ENCODE measurements around the gene CDK12.
A peak's percentile ranks its signal among the peaks of the same experiment; 100 is the strongest.

The CDK12 gene

DNA sequence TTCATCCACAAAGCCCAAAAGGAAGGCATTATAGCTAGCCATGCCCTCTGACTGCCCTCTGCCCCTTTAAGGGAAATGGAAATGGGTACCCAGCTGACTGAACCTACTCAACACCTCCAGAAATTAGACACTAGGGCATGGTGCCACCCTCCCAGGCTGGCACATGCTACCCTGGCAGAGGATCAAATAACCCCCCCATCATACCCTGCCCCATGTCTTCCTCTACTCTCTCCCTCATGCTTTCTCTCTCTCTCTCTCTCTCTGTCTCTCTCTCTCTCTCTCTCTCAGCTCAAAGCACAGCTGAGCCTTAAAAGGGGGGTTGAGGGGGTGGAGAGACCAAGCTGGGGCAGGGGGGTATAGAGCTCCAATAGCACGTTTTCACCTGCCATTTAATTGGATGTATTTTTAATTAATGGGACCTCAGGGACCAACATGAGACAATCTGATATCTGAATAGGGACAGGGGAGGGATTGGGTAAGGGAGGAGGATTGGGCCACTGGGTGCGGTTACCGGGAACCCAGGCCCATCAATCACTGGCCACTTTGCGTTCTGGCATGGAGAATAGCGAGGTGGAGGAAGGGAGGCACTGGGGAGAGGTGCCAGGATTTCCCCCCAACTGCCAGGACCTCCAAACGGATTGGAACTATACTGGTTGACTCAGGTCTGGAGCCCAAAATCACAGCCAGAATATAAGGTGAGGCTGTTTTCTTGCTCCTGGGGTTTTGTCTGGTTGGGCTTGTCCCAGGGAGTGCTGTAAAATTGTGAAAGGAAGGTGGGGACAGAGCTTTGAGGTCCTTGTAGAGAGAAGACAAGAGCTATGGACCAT lies 88.7 kb downstream of the CDK12 start:
- DNase-seq = peak; percentile 52

DNA sequence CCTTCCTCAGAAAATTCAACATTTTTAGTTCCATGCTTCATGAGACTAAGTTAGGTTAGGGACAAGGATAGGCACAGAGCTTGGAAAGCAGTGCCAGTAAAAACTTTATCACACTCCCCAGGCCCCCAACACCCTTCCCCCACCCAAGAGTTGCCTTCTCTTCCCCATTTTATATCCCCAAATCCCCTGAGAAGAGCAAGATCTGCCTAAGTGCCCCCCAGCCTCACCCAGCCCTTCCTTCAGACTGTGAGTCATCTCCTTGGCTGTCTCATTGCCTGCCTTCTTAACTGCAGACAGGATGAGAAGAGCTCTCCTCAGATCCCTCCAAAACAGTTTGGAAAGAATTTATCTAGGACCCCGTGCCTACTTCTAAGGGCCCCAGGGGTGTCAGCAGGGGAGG lies 90.6 kb downstream of the CDK12 start:
- DNase-seq = no peak

DNA sequence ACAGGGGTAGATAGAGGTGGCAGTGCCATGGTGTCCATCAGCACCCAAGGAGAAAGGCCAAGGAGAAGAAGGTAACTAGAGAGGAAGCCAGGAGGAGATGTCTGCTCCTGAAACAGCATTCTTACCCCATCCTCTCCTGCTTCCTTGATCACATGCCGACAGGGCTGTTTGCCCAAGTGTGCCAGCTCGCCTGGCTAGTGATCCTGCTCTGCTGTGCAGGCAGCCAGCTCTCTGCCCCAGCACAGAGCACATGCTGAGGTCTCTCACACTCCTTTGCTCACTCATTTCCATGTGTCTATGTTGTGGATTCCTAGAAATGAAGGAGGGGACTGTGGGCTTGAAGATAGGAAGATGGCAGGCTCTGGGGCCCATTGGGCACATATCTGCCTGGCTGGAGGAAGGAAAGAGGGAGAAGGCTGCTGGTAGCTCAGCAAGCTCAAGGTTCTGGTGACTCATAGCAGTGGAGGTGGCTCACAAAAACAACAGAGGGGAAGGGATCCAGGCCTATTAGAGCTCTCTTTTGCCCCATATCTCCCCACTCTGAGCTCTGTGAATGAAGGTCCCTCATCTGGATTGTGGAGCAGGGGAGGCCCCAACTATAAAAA lies 92.2 kb downstream of the CDK12 start:
- DNase-seq = no peak

DNA sequence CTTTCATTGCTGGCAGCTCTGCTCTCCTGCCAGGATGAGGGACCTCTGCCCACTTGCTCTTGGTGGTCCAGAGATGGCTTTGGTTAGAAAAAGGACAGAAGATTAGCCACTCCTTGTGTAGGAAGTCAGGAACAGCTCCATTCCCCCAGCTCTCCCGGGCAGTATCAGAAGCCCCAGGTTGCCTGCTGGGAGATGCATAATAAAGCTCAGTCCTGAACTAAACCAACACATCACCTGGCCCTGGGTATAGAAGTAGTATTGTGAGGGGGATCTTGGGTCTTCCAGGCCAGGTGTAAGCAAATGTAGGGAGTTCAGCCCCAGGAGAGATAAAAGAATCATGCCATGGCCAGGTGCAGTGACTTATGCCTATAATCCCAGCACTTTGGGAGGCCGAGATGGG lies 94.1 kb downstream of the CDK12 start:
- DNase-seq = no peak

DNA sequence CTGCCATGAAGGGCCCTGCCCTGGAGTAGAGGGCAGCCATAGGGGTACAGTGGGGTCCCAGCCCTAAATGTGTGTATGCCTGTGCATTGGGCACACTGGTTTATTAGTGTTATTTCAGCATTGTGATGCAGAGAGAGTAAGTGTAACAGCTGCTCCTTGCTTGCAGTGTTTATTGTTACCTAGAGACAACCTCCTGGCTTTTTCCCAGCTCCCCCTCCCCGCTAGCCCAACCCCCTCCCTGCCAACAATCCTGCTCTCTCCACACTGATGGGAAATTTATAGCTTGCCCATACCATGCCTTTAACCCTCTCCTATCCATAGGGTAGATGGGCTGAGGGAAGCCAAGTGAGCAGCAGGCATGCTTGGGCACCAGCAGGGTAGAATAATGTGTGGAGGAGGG lies 95.1 kb downstream of the CDK12 start:
- peak; percentile 73 for DNase-seq

DNA sequence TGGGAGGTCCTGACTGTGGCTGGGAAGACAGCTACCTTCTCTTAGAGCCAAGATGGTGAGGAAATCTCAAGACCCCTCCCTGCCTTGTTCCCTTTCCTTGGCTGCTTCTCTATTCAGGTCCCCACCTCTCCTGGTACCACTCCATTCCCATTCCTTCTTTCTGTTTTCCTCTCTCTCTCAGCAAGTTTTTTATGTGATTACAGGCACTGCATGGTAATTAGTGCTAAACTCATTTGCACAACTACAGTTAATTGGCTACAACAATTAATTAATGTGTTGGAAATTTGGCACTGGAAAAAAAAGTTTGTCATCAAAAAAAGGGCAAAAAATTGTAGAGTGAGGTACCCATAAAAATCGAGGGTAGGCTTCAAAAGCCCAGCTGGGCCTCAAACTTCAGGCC lies 101.1 kb downstream of the CDK12 start:
- DNase-seq = no peak

DNA sequence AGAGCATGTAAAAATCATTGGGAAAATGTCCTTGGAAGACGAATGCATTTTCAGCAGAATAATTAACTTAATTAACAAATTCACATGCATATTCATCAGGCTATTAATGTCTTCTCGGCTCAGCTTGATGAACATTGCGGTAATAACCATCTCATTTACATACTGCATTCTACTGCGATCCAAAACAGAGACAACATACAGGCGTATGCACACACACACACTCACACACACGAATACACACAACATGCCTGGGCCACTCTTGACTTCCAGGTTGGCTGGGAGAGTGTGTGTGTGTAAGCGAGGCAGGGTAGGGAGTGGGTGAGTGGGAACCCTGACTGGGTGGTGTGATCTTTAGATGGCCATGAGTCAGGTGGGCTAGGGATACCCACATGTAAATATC lies 101.7 kb downstream of the CDK12 start:
- peak; percentile 48 for DNase-seq

DNA sequence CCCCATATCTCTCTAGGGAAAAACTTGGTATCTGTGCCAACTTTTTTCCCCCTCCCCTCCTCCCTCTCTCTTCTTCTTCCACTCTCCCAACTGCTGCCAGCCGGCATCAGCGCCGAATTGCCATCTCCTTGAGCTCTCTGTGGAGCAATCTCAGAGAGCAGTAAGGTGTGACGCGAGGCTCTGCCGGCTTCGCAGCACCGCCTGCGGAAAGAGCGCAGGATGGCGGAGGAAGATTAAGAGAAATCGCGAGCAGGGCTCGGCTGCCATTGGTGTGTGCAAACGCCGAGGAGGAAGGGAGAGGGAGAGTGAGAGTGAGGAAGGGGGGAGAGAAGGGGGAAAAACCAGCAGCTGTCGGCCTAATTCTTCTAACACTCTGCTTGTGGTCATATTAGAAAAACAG lies 102.2 kb downstream of the CDK12 start:
- DNase-seq = peak; percentile 84

DNA sequence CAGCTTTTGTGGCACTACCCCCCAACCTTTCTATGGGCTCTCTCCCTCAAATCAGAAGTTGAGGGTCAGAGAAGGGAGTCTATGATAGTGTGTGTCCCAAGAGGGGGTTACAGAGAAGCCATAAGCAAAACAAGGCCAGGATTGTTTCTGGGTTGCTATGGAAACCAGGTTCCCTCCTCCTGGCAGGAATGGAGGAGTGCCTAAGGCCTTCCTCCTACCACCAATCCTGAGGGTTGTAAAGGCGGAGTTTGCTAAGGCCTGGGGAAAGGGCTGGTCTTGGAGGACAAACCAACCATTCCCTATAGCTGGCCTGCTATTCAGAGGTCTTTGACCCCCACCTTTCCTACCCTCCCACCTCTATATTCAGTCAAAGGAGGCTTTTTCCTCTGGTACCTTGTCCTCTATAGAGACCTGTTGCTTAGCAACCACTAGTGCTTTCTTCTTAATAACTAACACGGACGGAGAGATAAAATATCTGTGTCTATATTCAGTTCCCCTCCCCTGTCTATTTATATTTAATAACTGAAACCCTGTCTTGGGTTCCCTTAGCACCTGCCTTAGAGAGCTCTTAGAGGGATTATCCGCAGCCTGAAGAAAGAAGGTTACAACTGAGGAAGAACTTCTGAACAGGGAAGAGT lies 103.0 kb downstream of the CDK12 start:
- peak; percentile 77 for DNase-seq

DNA sequence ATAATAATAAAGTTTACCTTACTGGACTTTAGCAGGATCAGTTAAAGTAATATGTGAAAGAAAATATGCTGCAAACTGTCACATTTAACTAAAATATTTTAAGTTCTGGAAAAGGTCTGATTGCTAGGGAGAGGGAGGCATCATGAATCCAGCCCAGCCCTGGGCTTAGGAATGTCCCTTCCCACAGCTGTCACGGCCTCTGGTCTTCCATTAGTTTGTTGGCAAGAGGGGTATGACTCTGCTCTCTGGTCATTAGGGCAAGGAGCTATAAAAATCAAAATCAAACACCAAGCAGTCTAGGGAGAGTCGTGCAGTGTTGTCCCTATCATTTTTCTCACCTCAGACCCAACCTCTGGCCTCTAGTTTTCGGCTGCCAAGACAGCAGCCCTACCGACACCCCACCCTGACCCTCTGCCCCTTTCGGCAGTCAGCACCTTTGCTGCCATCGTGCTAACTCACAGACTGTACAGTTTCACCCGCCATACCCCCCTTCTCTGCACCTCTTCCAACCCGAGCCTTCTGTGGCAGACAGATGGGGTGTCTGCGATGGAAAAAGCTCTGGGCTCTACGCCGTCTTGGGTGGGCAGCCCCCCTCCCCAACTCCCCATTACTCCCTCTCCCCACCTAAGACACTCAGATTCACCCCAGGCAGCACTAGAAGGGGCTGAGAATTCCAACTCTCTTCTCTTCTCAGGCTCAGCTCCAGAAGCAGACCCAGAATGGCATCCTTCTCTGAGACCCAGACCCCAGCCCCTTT lies 105.0 kb downstream of the CDK12 start:
- peak; percentile 24 for DNase-seq

DNA sequence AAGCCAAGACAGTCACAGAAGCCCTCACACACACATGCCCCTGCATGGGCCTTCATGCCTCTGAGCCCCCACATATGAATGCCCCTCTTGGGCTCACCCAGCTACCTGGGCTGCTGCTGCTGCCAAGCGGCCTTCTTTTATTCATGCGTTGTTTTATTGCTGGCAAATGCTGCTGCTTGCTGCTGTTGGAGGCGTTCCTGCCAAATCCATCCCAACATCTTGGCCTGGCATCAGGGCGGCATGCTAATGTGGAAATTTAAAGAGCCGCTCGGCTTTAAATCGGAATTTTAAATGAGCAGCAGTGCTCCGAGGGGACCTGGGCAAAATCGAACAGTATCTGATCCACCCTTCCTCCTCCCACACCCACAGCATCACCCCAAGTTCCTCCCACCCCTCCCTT lies 107.4 kb downstream of the CDK12 start:
- DNase-seq = no peak

DNA sequence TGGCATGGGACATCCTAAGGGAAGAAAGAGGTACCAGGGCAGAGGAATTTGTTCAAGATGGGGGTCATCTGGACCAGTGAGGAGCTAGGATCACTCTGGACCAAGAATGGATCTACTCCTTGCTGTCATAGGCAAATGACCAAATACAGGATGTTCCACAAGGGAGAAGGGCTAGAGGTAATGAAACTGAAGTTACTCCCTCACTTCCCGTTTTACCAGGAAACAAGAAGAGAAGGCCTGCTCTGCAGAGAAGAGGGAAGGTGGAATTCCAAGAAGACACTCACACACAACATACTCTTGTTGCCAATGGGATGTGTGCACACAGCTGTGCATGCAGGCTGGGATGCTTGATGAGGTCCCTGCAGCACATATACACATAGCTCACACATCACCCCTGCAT lies 107.8 kb downstream of the CDK12 start:
- DNase-seq = no peak

DNA sequence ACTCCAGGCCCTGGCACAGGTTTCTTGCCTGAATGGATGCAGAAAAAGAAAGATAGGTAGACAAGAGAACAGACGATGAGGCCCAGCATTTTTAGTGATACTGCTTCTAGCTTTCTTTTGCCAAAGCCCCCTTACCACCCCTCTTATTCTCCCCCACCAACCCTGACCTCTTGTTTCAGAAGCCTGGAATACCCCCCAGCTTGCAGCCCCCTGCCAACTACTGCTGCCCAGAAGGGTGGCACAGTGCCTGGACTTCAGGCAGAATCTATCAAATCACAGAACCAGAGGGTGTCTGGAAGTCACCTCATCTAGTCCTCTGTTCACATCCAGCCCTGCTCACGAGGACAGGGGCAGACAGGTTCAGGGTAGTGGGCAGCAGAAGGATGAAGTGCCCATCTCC lies 110.8 kb downstream of the CDK12 start:
- no peak for DNase-seq

DNA sequence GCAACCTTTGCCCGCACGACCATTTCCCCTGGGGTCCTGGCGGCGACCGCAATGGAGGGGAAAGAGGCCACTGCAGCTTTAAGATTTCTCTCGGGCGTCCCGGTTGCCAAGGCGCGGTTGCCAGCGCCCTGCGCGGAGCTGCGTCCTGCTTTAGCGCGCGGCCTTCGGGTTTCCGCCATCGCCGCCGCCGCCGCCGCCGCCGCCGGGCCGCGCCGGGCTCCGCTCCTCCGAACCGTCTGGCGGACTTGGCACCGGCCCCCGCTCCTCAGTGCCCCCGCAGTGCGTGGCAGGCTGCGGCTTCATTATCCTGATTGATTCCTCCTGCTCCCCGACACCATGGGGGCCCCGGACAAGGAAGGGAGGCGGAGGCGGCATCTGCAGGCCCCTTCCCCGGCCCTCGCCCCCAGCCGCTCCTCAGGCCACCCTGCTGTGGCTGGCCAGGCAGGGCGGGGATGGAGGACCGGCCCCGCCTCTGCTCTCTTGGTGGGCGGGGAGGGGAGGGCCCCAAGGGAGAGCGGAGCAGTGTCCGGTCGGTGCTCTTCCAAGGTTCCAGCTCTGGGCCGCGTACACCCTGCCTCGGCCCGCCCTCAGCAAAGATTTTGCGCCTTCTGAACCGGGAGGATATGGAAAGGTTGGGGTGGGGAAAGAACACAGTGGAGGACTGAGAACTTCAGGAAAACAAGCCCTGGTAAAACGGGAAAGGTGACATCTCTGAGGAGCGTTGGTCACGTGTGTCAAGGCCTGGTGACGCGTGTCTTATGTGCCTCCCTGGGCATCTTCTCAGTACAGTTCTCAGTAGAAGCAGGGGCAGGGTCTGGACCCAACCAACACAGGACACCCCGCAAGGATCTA lies 112.4 kb downstream of the CDK12 start:
- DNase-seq = peak; percentile 34

DNA sequence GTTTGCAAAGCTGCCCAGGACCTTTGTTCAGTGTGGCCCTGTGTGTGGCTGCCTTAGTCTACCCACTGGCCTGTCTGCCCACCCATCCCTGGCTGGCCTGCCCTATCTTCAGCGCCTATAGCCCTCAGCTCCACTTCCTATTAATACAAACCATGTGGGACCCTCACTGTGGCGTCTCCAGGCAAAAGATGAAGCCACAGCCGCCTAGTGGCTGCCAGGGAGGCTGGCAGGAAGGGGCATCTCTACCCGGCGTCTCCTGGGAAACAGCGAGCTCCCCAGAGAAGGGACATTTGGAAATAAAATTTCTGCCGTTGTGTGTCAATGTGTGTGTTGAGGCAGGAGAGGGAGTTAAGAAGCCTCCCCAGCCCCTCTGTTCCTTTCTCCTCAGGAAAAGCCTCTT lies 114.9 kb downstream of the CDK12 start:
- peak; percentile 8 for DNase-seq

DNA sequence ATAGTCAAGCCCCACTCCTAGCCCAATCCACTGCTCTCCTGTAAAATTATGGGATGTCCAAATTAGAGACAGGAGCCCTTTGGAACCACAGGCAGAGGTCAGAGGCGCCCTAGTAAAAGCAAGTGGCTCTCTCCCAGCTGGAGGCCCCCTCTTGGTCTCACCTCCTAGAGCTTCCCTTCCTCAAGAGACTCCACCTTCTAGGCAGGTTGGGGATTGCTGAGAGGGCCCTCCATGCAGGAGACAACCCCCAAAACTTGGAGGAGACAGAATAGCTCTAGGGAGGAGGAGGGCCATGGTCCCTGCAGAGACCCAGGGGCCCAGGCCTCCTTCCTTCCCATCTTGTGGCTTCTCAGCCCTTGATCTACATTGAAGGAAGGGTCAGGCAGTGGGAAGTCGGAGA lies 117.0 kb downstream of the CDK12 start:
- no peak for DNase-seq

DNA sequence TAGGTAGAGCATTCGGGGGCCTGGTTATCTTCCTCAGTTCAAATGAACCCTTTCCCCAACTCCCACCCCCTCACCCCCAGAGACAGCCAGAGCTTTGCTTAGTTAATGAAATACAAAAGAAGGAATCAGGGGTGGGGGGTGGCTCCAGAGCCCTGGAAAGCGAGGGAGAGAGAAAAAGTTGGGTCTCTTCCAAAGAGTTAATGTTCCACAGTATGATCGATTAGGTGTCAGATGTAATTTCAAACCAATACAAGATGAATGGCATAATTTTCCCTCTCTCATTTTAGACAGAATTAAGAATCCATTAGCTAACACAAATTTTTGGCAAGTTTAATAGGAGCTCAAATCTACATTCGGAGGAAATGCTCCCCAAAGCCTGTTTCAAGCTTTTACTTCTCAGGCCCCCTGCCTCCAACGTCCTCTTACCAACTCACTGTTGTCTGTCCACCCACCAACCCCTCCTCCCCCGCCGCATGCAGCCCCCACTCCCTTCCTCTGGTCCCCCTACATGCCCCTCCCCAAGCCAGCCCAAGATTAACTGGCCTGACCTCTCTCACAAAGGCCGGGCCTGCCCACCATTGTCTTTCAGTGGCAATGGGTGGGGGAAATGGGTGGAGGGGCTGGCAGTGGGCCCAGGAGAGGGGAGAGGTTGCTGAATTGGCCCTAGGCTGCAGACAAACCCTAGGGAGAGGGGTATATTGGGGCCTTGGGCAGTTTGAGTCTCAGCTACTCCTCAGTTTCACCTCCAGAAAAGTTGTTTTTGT lies 118.2 kb downstream of the CDK12 start:
- no peak for DNase-seq

DNA sequence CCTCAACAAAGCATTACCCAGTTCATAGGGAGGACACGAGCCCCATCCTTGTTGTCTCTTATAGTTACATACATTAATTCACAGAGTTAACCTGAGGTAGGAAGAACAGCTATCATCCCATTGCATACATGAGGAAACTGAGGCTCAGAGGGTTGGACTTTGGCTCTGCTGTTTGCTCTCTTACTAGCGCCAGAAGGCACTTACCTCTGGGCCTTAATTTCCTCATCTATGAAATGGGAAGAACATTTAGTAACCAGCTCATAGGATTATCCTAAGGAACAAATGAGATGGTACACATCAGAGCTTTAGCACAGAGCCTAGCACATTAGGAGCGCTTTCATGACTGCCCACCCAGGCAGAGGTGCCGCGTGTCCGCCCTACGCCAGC lies 118.8 kb downstream of the CDK12 start:
- no peak for DNase-seq

DNA sequence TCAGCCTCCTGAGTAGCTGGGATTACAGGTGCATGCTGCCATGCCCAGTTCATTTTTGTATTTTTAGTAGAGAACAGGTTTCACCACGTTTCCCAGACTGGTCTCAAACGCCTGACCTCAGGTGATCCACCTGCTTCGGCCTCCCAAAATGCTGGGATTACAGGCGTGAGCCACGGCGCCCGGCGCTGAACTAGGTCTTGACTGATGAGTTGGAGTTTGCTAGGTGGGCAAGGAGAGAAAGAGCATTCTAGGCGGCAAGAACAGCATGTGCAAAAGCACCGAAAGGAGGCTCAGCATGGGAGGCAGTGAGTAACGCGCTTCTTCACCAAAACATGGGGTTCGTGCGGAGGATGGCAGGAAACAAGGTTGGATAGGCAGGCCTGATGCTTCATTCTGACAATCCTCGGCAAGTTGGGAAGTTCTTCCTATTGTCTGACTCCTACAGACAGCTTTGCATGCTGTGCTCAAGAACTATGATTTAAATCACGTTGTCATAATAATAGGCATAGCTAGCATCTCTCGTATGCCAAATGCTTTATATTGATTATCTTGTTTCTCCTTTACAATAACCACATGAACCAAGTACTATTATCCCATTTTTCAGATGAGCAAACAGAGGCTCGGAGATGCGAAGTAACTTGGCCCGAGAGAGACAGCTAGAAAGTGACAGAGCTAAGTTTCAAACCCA lies 119.9 kb downstream of the CDK12 start:
- DNase-seq = no peak

DNA sequence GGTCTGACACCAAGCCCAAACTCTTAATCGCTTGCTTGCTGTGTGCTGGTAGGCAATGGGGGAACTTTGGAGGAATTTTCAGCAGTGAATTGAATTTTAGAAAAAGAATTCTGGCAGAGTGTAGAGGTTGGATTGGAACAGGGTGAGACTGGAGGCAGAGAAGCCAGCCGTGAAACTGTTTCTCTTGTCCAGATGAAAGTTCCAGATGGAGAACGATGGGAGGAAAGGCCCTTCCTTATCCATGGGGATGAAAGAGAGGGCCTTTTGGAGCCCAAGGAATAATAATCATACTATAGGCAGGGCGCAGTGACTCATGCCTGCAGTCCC lies 120.4 kb downstream of the CDK12 start:
- DNase-seq = no peak

DNA sequence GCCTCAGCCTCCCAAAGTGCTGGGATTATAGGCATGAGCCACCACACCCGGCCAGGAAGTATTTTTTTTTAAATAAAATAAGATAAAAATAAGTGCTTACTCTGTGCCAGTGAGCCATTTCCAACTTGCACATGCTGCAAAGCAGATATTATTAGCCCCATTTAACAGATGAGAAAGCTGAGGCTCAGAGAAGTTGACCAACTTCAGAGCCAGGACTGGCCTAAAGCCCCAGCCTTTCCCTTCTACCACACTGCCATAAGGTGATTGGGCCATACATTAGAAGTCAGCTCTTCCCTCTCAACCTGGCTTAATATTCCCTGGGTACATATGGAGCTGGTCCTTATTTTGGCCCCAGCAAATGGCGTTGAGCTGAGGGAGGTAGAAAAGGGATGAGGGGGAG lies 121.4 kb downstream of the CDK12 start:
- DNase-seq = no peak
